Osteoblast (primary cell): ENCODE results near the gene ADIPOR2. TPM values are rescaled to one million over a fixed set of nuclear protein-coding genes. Genes with fewer than 3 reads are reported as not detected.

Experiments used
- DNase-seq: peaks from one replicate; pipeline ENCODE4 v3.0.0; 2011; ENCODE audit warnings: low spot score, mixed read lengths; ENCODE audit not compliant: insufficient read length; ENCODE audit errors: missing footprints
- H2AFZ ChIP-seq: 2 replicates; pipeline ENCODE4 v1.6.0; 2011; ENCODE audit warnings: mild to moderate bottlenecking, low read length
- H3K27ac ChIP-seq: 2 replicates; pipeline ENCODE4 v1.5.1; 2011; ENCODE audit warnings: mild to moderate bottlenecking, low read depth, low read length, moderate library complexity
- H3K27me3 ChIP-seq: 2 replicates; pipeline ENCODE4 v1.6.0; 2012; ENCODE audit warnings: mild to moderate bottlenecking, control low read depth, inconsistent platforms, low read length, moderate library complexity; ENCODE audit not compliant: insufficient read depth
- H3K36me3 ChIP-seq: 2 replicates; pipeline ENCODE4 v1.5.1; 2011; ENCODE audit warnings: mild to moderate bottlenecking, low read length, control low read depth, moderate library complexity; ENCODE audit not compliant: insufficient read depth
- H3K4me1 ChIP-seq: 2 replicates; pipeline ENCODE4 v1.5.1; 2011; ENCODE audit warnings: mild to moderate bottlenecking, low read length, control low read depth, moderate library complexity; ENCODE audit not compliant: insufficient read depth
- H3K4me2 ChIP-seq: 2 replicates; pipeline ENCODE4 v1.6.0; 2011; ENCODE audit warnings: mild to moderate bottlenecking, low read length; ENCODE audit not compliant: insufficient read depth
- H3K4me3 ChIP-seq: fragments of 200-600 bp; sonication (generic); 3 replicates; pipeline ENCODE4 v1.5.1; 2012; ENCODE audit warnings: mild to moderate bottlenecking, low read length, inconsistent platforms; ENCODE audit not compliant: insufficient read depth
- H3K79me2 ChIP-seq: 2 replicates; pipeline ENCODE4 v1.6.0; 2012; ENCODE audit warnings: mild to moderate bottlenecking, low read length, control low read depth, inconsistent platforms; ENCODE audit not compliant: insufficient read depth
- H3K9me3 ChIP-seq: 2 replicates; pipeline ENCODE4 v1.5.1; 2011; ENCODE audit warnings: low read depth, low read length, control low read depth
- H4K20me1 ChIP-seq: 2 replicates; pipeline ENCODE4 v1.6.0; 2012; ENCODE audit warnings: mild to moderate bottlenecking, low read length, control low read depth; ENCODE audit not compliant: insufficient read depth
- CTCF ChIP-seq: IDR thresholded peaks from 2 replicates; pipeline ENCODE4 v1.5.1; 2011; ENCODE audit warnings: mild to moderate bottlenecking, low read depth, low read length, moderate library complexity; ENCODE audit errors: extremely low read depth
- total RNA-seq: library from RNA; depleted of rRNA; stranded (reverse); fragments of >200 nt; gene quantifications from 2 replicates; pipeline ENCODE4 v1.2.3, GENCODE V29; 2012

The ADIPOR2 gene
- total RNA-seq, 1 donor = 32.2 TPM

GRCh38 chr12:1782215-1782614 lies 91.3 kb downstream of the ADIPOR2 start:
- H3K4me2 ChIP-seq = no peak overlapping the region
- no peaks in the 10 kb centered on the region for H3K36me3 ChIP-seq
- no peak overlapping the region for H2AFZ ChIP-seq
- no peak overlapping the region for H3K4me3 ChIP-seq
- DNase-seq = no peak
- no peak for TF ChIP-seq CTCF
- no peak overlapping the region for H3K27ac ChIP-seq
- no peaks in the 10 kb centered on the region for H3K27me3 ChIP-seq
- peaks cover 29% of the 10 kb centered on the region for H3K4me1 ChIP-seq
- H3K9me3 ChIP-seq = no peaks in the 10 kb centered on the region
- peaks cover 4% of the 10 kb centered on the region for H4K20me1 ChIP-seq
- peaks cover 5% of the 10 kb centered on the region for H3K79me2 ChIP-seq

GRCh38 chr12:1787714-1788113 lies 96.8 kb downstream of the ADIPOR2 start:
- H3K9me3 ChIP-seq = no peaks in the 10 kb centered on the region
- no peak overlapping the region for H3K4me3 ChIP-seq
- no peaks in the 10 kb centered on the region for H4K20me1 ChIP-seq
- H3K79me2 ChIP-seq = no peaks in the 10 kb centered on the region
- TF ChIP-seq CTCF = no peak
- no peak overlapping the region for H3K4me2 ChIP-seq
- H3K36me3 ChIP-seq = peaks cover 4% of the 10 kb centered on the region
- DNase-seq = no peak
- H3K27me3 ChIP-seq = no peaks in the 10 kb centered on the region
- no peak overlapping the region for H3K27ac ChIP-seq
- H3K4me1 ChIP-seq = no peaks in the 10 kb centered on the region
- no peak overlapping the region for H2AFZ ChIP-seq

GRCh38 chr12:1790444-1790843 lies 99.6 kb downstream of the ADIPOR2 start:
- no peak for DNase-seq
- no peak for TF ChIP-seq CTCF
- H3K27me3 ChIP-seq = peaks cover 3% of the 10 kb centered on the region
- no peak overlapping the region for H3K27ac ChIP-seq
- no peaks in the 10 kb centered on the region for H3K4me1 ChIP-seq
- H4K20me1 ChIP-seq = no peaks in the 10 kb centered on the region
- H3K4me2 ChIP-seq = no peak overlapping the region
- H3K9me3 ChIP-seq = no peaks in the 10 kb centered on the region
- H3K4me3 ChIP-seq = no peak overlapping the region
- no peaks in the 10 kb centered on the region for H3K79me2 ChIP-seq
- H3K36me3 ChIP-seq = peaks cover 4% of the 10 kb centered on the region
- no peak overlapping the region for H2AFZ ChIP-seq

GRCh38 chr12:1791104-1791841 lies 100.4 kb downstream of the ADIPOR2 start:
- Histone ChIP-seq H3K36me3 (peaks cover 4% of the 10 kb centered on the region), H2AFZ (no peak overlapping the region), H3K4me1 (peaks cover 2% of the 10 kb centered on the region), H3K4me3 (no peak overlapping the region), H3K27ac (no peak overlapping the region), H3K27me3 (peaks cover 4% of the 10 kb centered on the region), H3K9me3 (no peaks in the 10 kb centered on the region), H3K79me2 (no peaks in the 10 kb centered on the region), H3K4me2 (no peak overlapping the region), H4K20me1 (no peaks in the 10 kb centered on the region)
- peak; percentile 89 for TF ChIP-seq CTCF
- peak; percentile 92 for DNase-seq
